Loucy (cell line): ENCODE data around the gene ZNF76.
A peak's percentile ranks its signal among the peaks of the same experiment; 100 is the strongest.

Experiments used
- H2AFZ ChIP-seq: fragments of 200-600 bp; sonication (generic); 2 replicates; pipeline ENCODE4 v1.6.0; 2016; ENCODE audit warnings: antibody characterized with exemption, mild to moderate bottlenecking, low read length, moderate library complexity
- H3F3A ChIP-seq: fragments of 200-600 bp; 2 replicates; pipeline ENCODE4 v1.6.0; 2016; ENCODE audit warnings: antibody characterized with exemption, low read depth, mild to moderate bottlenecking
- H3K27me3 ChIP-seq: fragments of 200-600 bp; sonication (generic); 2 replicates; pipeline ENCODE4 v1.6.1; 2014; ENCODE audit warnings: low read length, mild to moderate bottlenecking; ENCODE audit not compliant: insufficient read depth, poor library complexity, severe bottlenecking
- H3K36me3 ChIP-seq: fragments of 200-600 bp; sonication (generic); 2 replicates; pipeline ENCODE4 v1.6.1; 2016; ENCODE audit warnings: low read length; ENCODE audit not compliant: insufficient read depth
- H3K4me1 ChIP-seq: fragments of 200-600 bp; sonication (generic); 2 replicates; pipeline ENCODE4 v1.5.1; 2014; ENCODE audit warnings: low read length, mild to moderate bottlenecking; ENCODE audit not compliant: insufficient read depth, poor library complexity, severe bottlenecking
- H3K4me2 ChIP-seq: fragments of 200-600 bp; sonication (generic); 2 replicates; pipeline ENCODE4 v1.6.0; 2014; ENCODE audit warnings: antibody characterized with exemption, low read length, low read depth, mild to moderate bottlenecking; ENCODE audit not compliant: poor library complexity, severe bottlenecking
- H3K4me3 ChIP-seq: fragments of 200-600 bp; sonication (generic); 2 replicates; pipeline ENCODE4 v1.5.1; 2014; ENCODE audit warnings: low read length, mild to moderate bottlenecking, mixed read lengths; ENCODE audit not compliant: poor library complexity, severe bottlenecking
- H3K79me2 ChIP-seq: fragments of 200-600 bp; sonication (generic); 2 replicates; pipeline ENCODE4 v1.6.1; 2014; ENCODE audit warnings: low read length; ENCODE audit not compliant: insufficient read depth
- H3K9ac ChIP-seq: fragments of 200-600 bp; sonication (generic); 2 replicates; pipeline ENCODE4 v1.6.0; 2014; ENCODE audit warnings: mild to moderate bottlenecking, low read depth, low read length, moderate library complexity; ENCODE audit not compliant: poor library complexity, severe bottlenecking
- H3K9me2 ChIP-seq: fragments of 200-600 bp; sonication (generic); replicated peaks from 2 replicates; pipeline ENCODE4 v1.6.1; 2016; ENCODE audit warnings: low read depth, low read length, mixed read lengths
- H3K9me3 ChIP-seq: fragments of 200-600 bp; sonication (generic); 2 replicates; pipeline ENCODE4 v1.6.1; 2014; ENCODE audit warnings: mild to moderate bottlenecking, antibody characterized with exemption, low read length, low read depth; ENCODE audit not compliant: insufficient read depth
- H4K20me1 ChIP-seq: fragments of 200-600 bp; sonication (generic); 2 replicates; pipeline ENCODE4 v1.6.0; 2014; ENCODE audit warnings: antibody characterized with exemption, low read length, mild to moderate bottlenecking; ENCODE audit not compliant: insufficient read depth, poor library complexity, severe bottlenecking
- EZH2phosphoT487 ChIP-seq: fragments of 200-600 bp; IDR thresholded peaks from 2 replicates; pipeline ENCODE4 v1.6.1; 2018; ENCODE audit warnings: antibody characterized with exemption, mild to moderate bottlenecking, moderate library complexity, borderline replicate concordance
- TF ChIP-seq, protein P1 (sequence below): fragments of 200-600 bp; sonication (generic); conservative IDR thresholded peaks from 2 replicates; pipeline ENCODE4 v1.5.1; 2014; ENCODE audit warnings: mild to moderate bottlenecking, antibody characterized with exemption, low read length

ZNF76 gene

DNA sequence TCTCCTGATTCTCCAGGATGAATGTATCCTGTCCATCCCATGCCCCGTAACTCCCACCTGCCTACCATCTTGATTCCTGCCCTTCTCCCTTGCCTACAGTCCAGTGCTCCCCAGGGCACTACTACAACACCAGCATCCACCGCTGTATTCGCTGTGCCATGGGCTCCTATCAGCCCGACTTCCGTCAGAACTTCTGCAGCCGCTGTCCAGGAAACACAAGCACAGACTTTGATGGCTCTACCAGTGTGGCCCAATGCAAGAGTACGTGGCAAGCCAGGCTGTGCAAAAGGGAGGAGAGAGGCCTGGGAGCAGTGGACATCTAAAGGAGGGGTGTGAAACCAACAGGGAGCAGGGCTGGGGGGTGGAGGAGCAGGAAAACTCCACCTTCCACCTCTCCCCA, 15.0 kb upstream of the ZNF76 start:
- H3K36me3 ChIP-seq: no peaks in the 10 kb centered on the region

DNA sequence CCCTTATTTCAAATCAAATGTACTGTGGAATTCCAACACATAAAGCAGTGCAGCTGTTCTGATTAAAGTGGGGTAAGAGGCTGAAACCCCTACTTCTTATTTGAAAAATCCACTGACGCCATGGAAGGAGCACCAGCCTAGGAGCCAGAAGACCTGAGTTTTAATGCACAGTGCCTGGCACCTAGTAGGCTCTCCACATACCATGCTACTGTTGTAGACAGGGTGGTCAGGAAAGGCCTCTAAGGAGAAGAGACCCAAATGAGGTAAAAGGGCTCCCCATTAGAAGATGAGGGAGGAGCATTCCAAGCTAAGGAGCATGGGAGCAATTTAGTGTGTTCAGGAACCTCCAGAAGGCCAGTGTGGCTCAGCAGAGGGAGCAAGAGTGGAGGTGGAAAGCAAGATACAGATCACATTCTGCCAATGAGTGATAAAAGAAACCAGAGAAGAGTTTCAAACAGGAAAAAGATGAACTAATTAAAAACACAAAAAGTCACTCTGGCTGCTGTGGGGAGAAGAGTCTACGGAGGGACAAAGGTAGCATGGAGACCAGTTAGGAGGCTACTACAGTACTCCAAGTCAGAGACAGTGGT, 11.8 kb upstream of the ZNF76 start:
- Histone ChIP-seq H3K9ac (no peak overlapping the region), H3K4me3 (no peak overlapping the region), H3K27me3 (no peaks in the 10 kb centered on the region), H3K4me2 (peak overlapping the region; percentile 27), H3K9me3 (no peaks in the 10 kb centered on the region), H3F3A (no peaks in the 10 kb centered on the region), H2AFZ (no peak overlapping the region), H3K79me2 (no peaks in the 10 kb centered on the region), H3K36me3 (no peaks in the 10 kb centered on the region), H3K4me1 (peaks cover 15% of the 10 kb centered on the region), H4K20me1 (no peaks in the 10 kb centered on the region), H3K9me2 (no peaks in the 10 kb centered on the region)
- TF ChIP-seq EZH2phosphoT487: no peak
- TF ChIP-seq, protein P1, sequence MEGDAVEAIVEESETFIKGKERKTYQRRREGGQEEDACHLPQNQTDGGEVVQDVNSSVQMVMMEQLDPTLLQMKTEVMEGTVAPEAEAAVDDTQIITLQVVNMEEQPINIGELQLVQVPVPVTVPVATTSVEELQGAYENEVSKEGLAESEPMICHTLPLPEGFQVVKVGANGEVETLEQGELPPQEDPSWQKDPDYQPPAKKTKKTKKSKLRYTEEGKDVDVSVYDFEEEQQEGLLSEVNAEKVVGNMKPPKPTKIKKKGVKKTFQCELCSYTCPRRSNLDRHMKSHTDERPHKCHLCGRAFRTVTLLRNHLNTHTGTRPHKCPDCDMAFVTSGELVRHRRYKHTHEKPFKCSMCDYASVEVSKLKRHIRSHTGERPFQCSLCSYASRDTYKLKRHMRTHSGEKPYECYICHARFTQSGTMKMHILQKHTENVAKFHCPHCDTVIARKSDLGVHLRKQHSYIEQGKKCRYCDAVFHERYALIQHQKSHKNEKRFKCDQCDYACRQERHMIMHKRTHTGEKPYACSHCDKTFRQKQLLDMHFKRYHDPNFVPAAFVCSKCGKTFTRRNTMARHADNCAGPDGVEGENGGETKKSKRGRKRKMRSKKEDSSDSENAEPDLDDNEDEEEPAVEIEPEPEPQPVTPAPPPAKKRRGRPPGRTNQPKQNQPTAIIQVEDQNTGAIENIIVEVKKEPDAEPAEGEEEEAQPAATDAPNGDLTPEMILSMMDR: no peak

More for the DNA sequence above, 15.0 kb upstream of the ZNF76 start:
- Histone ChIP-seq H3K4me3 (no peak overlapping the region), H3K27me3 (no peaks in the 10 kb centered on the region), H3F3A (no peaks in the 10 kb centered on the region), H2AFZ (no peak overlapping the region), H3K9me2 (no peaks in the 10 kb centered on the region), H3K79me2 (no peaks in the 10 kb centered on the region), H4K20me1 (no peaks in the 10 kb centered on the region), H3K4me2 (no peak overlapping the region), H3K9me3 (no peaks in the 10 kb centered on the region), H3K9ac (no peak overlapping the region), H3K4me1 (peaks cover 21% of the 10 kb centered on the region)
- no peak for TF ChIP-seq EZH2phosphoT487
- TF ChIP-seq, protein P1: no peak

DNA sequence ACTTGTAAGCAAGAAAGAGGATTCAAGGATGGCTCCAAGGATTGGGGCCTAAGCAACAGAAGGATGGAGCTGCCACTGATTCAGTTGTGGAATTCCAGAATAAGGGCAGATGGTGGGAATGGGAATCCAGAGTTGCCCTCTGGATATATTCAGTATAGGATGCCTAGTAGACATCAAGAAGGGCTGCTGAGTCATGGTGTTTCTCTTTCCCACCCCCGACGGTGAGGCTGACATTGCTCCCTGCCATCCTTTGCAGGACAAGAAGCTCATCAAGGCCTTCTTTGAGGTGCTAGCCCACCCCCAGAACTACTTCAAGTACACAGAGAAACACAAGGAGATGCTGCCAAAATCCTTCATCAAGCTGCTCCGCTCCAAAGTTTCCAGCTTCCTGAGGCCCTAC, 11.2 kb upstream of the ZNF76 start:
- Histone ChIP-seq H2AFZ (no peak overlapping the region), H3K27me3 (no peaks in the 10 kb centered on the region), H3K9ac (no peak overlapping the region), H3K4me1 (peaks cover 15% of the 10 kb centered on the region), H4K20me1 (no peaks in the 10 kb centered on the region), H3K9me2 (no peaks in the 10 kb centered on the region), H3F3A (no peaks in the 10 kb centered on the region), H3K4me3 (no peak overlapping the region), H3K4me2 (peak overlapping the region; percentile 27), H3K79me2 (no peaks in the 10 kb centered on the region), H3K36me3 (no peaks in the 10 kb centered on the region), H3K9me3 (no peaks in the 10 kb centered on the region)
- TF ChIP-seq, protein P1: no peak
- no peak for TF ChIP-seq EZH2phosphoT487
